Uterus (tissue), 4 donors: ENCODE data around the gene FUT4. TPM values are rescaled to one million over a fixed set of nuclear protein-coding genes. Genes with fewer than 3 reads are reported as not detected.

Source experiments
- DNase-seq, 2 donors: peaks; one replicate each; pipeline ENCODE4 v3.0.0-alpha.2; 2019 to 2020
- H3K27ac ChIP-seq, 2 donors: fragments of 200-600 bp; sonication (generic); 1 replicate in 1 of 2; 2 replicates in 1 of 2; pipeline ENCODE4 v1.5.1; 2016 to 2018
- H3K27me3 ChIP-seq, 2 donors: fragments of 200-600 bp; sonication (generic); one replicate each; pipeline ENCODE4 v1.5.1; 2018 to 2019; ENCODE audit warnings: control low read depth in 1 of 2
- H3K36me3 ChIP-seq, 2 donors: fragments of 200-600 bp; sonication (generic); one replicate each; pipeline ENCODE4 v1.5.1; 2019; ENCODE audit warnings: control low read depth in 1 of 2
- H3K4me1 ChIP-seq, 2 donors: fragments of 200-600 bp; sonication (generic); one replicate each; pipeline ENCODE4 v1.5.1; 2018 to 2019; ENCODE audit warnings: control low read depth in 1 of 2
- H3K4me3 ChIP-seq, 2 donors: fragments of 200-600 bp; sonication (generic); 1 replicate in 1 of 2; 2 replicates in 1 of 2; pipeline ENCODE4 v1.5.1; 2018 to 2019; ENCODE audit warnings: mild to moderate bottlenecking in 1 of 2
- H3K9me3 ChIP-seq, 2 donors: fragments of 200-600 bp; sonication (generic); one replicate each; pipeline ENCODE4 v1.5.1; 2019; ENCODE audit warnings: control low read depth in 1 of 2
- POLR2A ChIP-seq, 2 donors: fragments of 450-650 bp; IDR thresholded peaks; one replicate each; pipeline ENCODE4 v1.6.1; 2016; ENCODE audit warnings: antibody characterized with exemption in 2 of 2, mild to moderate bottlenecking in 1 of 2, moderate library complexity in 1 of 2
- intact Hi-C: fragments of 100-400 bp; cut with DNase I; formaldehyde crosslinking; loops from one replicate; pipeline ENCODE4 v1.15.1; 2023; ENCODE audit warnings: low total_unique reads
- total RNA-seq, 4 donors: library from RNA; depleted of rRNA in 3 of 4; stranded (reverse); fragments of >200 nt in 3 of 4; gene quantifications; one replicate each; pipeline versions ENCODE4 v1.1.0 to v1.2.4, GENCODE V29; 2014 to 2023
- TF ChIP-seq, protein P1 (sequence below), 4 experiments: fragments of 200-600 bp in 2 of 4; fragments of 450-650 bp in 2 of 4; sonication (generic) in 2 of 4; IDR thresholded peaks; one replicate each; pipeline ENCODE4 v1.5.1; 2016 to 2019; ENCODE audit warnings: antibody characterized with exemption in 4 of 4, mild to moderate bottlenecking in 2 of 4, moderate library complexity in 1 of 4
- donor health status: DM: yes; HTN: yes; CAD: no.

FUT4 gene
- total RNA-seq, 4 donors from 2014 or later, result 2.6 to 15.2 (median 9.2) TPM

- no peaks in the 10 kb centered on the region for H3K36me3 ChIP-seq
- H3K4me3 ChIP-seq, result peak overlapping the region; percentile 57 to 69
- intact Hi-C loops, result no loop called here
- H3K27ac ChIP-seq, result peak overlapping the region; percentile 97
- no peaks in the 10 kb centered on the region for H3K27me3 ChIP-seq
- peaks cover 5 to 15% of the 10 kb centered on the region in 2 donors for H3K4me1 ChIP-seq
- TF ChIP-seq, protein P1, sequence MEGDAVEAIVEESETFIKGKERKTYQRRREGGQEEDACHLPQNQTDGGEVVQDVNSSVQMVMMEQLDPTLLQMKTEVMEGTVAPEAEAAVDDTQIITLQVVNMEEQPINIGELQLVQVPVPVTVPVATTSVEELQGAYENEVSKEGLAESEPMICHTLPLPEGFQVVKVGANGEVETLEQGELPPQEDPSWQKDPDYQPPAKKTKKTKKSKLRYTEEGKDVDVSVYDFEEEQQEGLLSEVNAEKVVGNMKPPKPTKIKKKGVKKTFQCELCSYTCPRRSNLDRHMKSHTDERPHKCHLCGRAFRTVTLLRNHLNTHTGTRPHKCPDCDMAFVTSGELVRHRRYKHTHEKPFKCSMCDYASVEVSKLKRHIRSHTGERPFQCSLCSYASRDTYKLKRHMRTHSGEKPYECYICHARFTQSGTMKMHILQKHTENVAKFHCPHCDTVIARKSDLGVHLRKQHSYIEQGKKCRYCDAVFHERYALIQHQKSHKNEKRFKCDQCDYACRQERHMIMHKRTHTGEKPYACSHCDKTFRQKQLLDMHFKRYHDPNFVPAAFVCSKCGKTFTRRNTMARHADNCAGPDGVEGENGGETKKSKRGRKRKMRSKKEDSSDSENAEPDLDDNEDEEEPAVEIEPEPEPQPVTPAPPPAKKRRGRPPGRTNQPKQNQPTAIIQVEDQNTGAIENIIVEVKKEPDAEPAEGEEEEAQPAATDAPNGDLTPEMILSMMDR (IDR thresholded peaks at IDR 0.05), result no peak
- no peak for TF ChIP-seq POLR2A (IDR thresholded peaks at IDR 0.05)
- H3K9me3 ChIP-seq, result no peaks in the 10 kb centered on the region
- DNase-seq, result no peak
Measured at GRCh38 chr11:94544646-94545263, 1.0 kb downstream of the FUT4 start.

DNA sequence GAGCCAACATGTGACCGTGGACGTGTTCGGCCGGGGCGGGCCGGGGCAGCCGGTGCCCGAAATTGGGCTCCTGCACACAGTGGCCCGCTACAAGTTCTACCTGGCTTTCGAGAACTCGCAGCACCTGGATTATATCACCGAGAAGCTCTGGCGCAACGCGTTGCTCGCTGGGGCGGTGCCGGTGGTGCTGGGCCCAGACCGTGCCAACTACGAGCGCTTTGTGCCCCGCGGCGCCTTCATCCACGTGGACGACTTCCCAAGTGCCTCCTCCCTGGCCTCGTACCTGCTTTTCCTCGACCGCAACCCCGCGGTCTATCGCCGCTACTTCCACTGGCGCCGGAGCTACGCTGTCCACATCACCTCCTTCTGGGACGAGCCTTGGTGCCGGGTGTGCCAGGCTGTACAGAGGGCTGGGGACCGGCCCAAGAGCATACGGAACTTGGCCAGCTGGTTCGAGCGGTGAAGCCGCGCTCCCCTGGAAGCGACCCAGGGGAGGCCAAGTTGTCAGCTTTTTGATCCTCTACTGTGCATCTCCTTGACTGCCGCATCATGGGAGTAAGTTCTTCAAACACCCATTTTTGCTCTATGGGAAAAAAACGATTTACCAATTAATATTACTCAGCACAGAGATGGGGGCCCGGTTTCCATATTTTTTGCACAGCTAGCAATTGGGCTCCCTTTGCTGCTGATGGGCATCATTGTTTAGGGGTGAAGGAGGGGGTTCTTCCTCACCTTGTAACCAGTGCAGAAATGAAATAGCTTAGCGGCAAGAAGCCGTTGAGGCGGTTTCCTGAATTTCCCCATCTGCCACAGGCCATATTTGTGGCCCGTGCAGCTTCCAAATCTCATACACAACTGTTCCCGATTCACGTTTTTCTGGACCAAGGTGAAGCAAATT is 1.8 kb downstream of the FUT4 start:
- no peak for DNase-seq
- intact Hi-C loops, result no loop called here
- H3K4me3 ChIP-seq, result peak overlapping the region; percentile 57 to 69

DNA sequence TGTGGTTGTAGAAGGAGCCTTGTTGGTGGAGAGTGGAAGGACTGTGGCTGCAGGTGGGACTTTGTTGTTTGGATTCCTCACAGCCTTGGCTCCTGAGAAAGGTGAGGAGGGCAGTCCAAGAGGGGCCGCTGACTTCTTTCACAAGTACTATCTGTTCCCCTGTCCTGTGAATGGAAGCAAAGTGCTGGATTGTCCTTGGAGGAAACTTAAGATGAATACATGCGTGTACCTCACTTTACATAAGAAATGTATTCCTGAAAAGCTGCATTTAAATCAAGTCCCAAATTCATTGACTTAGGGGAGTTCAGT is 2.4 kb downstream of the FUT4 start:
- no peak for TF ChIP-seq POLR2A (IDR thresholded peaks at IDR 0.05)
- TF ChIP-seq, protein P1 (IDR thresholded peaks at IDR 0.05), result no peak
- Histone ChIP-seq H3K36me3 (no peaks in the 10 kb centered on the region), H3K4me1 (peaks cover 5 to 15% of the 10 kb centered on the region in 2 donors), H3K27me3 (no peaks in the 10 kb centered on the region), H3K4me3 (no peak overlapping the region), H3K9me3 (no peaks in the 10 kb centered on the region), H3K27ac (no peak overlapping the region)
- intact Hi-C loops, result no loop called here
- no peak for DNase-seq

More for the DNA sequence above, 1.8 kb downstream of the FUT4 start:
- Histone ChIP-seq H3K36me3 (no peaks in the 10 kb centered on the region), H3K27me3 (no peaks in the 10 kb centered on the region), H3K4me1 (peaks cover 5 to 15% of the 10 kb centered on the region in 2 donors), H3K9me3 (no peaks in the 10 kb centered on the region), H3K27ac (peak overlapping the region in 1 of 2 donors; percentile 97)
- TF ChIP-seq POLR2A (IDR thresholded peaks at IDR 0.05), result no peak
- TF ChIP-seq, protein P1 (IDR thresholded peaks at IDR 0.05), result no peak

- Histone ChIP-seq H3K4me3 (no peak overlapping the region), H3K9me3 (no peaks in the 10 kb centered on the region), H3K27me3 (no peaks in the 10 kb centered on the region), H3K4me1 (peaks cover 5 to 15% of the 10 kb centered on the region in 2 donors), H3K27ac (no peak overlapping the region), H3K36me3 (no peaks in the 10 kb centered on the region)
- TF ChIP-seq POLR2A (IDR thresholded peaks at IDR 0.05), result no peak
- TF ChIP-seq, protein P1 (IDR thresholded peaks at IDR 0.05), result no peak
- no peak for DNase-seq
- intact Hi-C loops, result no loop called here
Measured at GRCh38 chr11:94546886-94547285, 3.2 kb downstream of the FUT4 start.

GRCh38 chr11:94549146-94549545 is 5.4 kb downstream of the FUT4 start:
- no peak overlapping the region for H3K4me3 ChIP-seq
- H3K27me3 ChIP-seq, result no peaks in the 10 kb centered on the region
- peaks cover 0 to 15% of the 10 kb centered on the region in 2 donors for H3K4me1 ChIP-seq
- DNase-seq, result no peak
- TF ChIP-seq POLR2A (IDR thresholded peaks at IDR 0.05), result no peak
- TF ChIP-seq, protein P1 (IDR thresholded peaks at IDR 0.05), result no peak
- H3K9me3 ChIP-seq, result no peaks in the 10 kb centered on the region
- H3K27ac ChIP-seq, result no peak overlapping the region
- no peaks in the 10 kb centered on the region for H3K36me3 ChIP-seq
- intact Hi-C loops, result no loop called here
